DND-41 (cell line): ENCODE results near the gene LYPD3.

Experiments used
- ATAC-seq: fragments of 200-7000 bp; cut with Tn5 transposase; 3 replicates; pipeline ENCODE4 v1.9.1; 2021; ENCODE audit warnings: low read depth; ENCODE audit not compliant: insufficient read depth
- DNase-seq: peaks from one replicate; pipeline ENCODE4 v3.0.0-alpha.2; 2020
- H2AFZ ChIP-seq: 2 replicates; pipeline ENCODE4 v1.6.0; 2012; ENCODE audit warnings: low read depth, low read length
- H3K27ac ChIP-seq: 2 replicates; pipeline ENCODE4 v1.5.1; 2012; ENCODE audit warnings: low read length, inconsistent platforms
- H3K27me3 ChIP-seq: fragments of 200-600 bp; sonication (generic); 2 replicates; pipeline ENCODE4 v1.6.0; 2012; ENCODE audit warnings: low read length, mild to moderate bottlenecking, inconsistent platforms; ENCODE audit not compliant: insufficient read depth, poor library complexity
- H3K36me3 ChIP-seq: 2 replicates; pipeline ENCODE4 v1.5.1; 2012; ENCODE audit warnings: low read length, inconsistent platforms; ENCODE audit not compliant: insufficient read depth
- H3K4me1 ChIP-seq: 2 replicates; pipeline ENCODE4 v1.5.1; 2012; ENCODE audit warnings: mild to moderate bottlenecking, low read length; ENCODE audit not compliant: insufficient read depth
- H3K4me2 ChIP-seq: 2 replicates; pipeline ENCODE4 v1.6.0; 2012; ENCODE audit warnings: mild to moderate bottlenecking, moderate library complexity, low read length, inconsistent platforms; ENCODE audit not compliant: insufficient read depth
- H3K4me3 ChIP-seq, 2 experiments: fragments of 200-600 bp in 1 of 2; shearing (Covaris generic) in 1 of 2; 2 replicates each; pipeline ENCODE4 v1.5.1; 2012 to 2016; ENCODE audit warnings: inconsistent platforms in 2 of 2, low read length in 2 of 2, mild to moderate bottlenecking in 2 of 2, low read depth in 1 of 2, moderate library complexity in 1 of 2
- H3K79me2 ChIP-seq: 2 replicates; pipeline ENCODE4 v1.6.0; 2012; ENCODE audit warnings: low read length, inconsistent platforms; ENCODE audit not compliant: insufficient read depth
- H3K9ac ChIP-seq: 2 replicates; pipeline ENCODE4 v1.6.0; 2012; ENCODE audit warnings: low read depth, mild to moderate bottlenecking, inconsistent platforms, low read length, moderate library complexity
- H3K9me3 ChIP-seq: 2 replicates; pipeline ENCODE4 v1.5.1; 2012; ENCODE audit warnings: low read length, moderate library complexity, mild to moderate bottlenecking, inconsistent platforms; ENCODE audit not compliant: insufficient read depth, severe bottlenecking
- H4K20me1 ChIP-seq: 2 replicates; pipeline ENCODE4 v1.6.0; 2012; ENCODE audit warnings: low read length; ENCODE audit not compliant: insufficient read depth
- EZH2 ChIP-seq: IDR thresholded peaks from 3 replicates; pipeline ENCODE4 v1.6.1; 2012; ENCODE audit warnings: borderline replicate concordance, low read depth, mild to moderate bottlenecking, moderate library complexity, low read length, inconsistent platforms; ENCODE audit not compliant: severe bottlenecking
- TF ChIP-seq, protein P1 (sequence below): IDR thresholded peaks from 2 replicates; pipeline ENCODE4 v1.5.1; 2012; ENCODE audit warnings: borderline replicate concordance, low read length, moderate library complexity, mild to moderate bottlenecking; ENCODE audit not compliant: poor library complexity, severe bottlenecking; ENCODE audit errors: extremely low read depth

The LYPD3 gene

DNA sequence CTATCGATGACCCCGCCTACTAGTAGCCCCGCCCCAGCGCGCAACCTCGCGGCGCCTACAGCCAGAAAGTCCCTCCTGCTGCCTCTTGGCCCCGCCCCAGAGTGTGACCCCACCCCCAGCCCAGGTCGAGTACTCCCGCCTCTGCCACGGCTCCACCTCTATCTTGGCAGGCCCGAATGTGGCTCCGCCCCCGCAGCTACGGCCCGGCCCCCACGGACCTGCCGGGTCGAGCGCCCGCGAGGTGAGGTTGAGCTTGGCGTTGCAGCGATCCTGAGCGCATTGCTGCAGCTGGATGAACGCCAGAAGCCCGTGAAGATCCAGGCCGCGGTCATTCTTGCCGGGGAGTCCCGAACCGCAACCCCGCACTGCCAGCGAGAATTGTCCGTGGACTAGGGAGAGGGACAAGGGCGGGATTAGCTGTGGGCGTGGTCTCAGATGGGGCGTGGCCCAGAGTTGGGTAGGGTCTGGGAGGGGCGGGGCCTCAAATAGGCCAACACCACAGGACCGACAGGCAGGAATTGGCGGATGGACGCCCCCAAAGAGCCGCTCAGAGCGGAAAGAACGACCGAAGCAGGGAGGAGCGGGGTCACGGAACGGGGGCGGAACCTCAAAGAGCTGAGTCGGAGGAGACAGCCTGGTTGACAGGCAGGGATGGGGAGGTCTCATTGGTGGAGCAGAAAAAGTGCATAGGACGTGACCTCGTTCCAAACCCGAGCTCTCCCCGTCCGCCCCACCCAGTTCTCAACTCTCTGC is 1.9 kb downstream of the LYPD3 start:
- Histone ChIP-seq H3K9me3 (no peaks in the 10 kb centered on the region), H3K4me1 (peaks cover 18% of the 10 kb centered on the region), H3K79me2 (no peaks in the 10 kb centered on the region), H2AFZ (peak overlapping the region; percentile 74), H3K27me3 (no peaks in the 10 kb centered on the region), H3K9ac (peak overlapping the region; percentile 48; the same call in 1 of the 2 replicates), H4K20me1 (no peaks in the 10 kb centered on the region), H3K27ac (no peak overlapping the region), H3K4me2 (peak overlapping the region; percentile 75), H3K36me3 (no peaks in the 10 kb centered on the region), H3K4me3 (peak overlapping the region; percentile 25 to 56; a peak in 3 of 4 replicates)
- DNase-seq (peak; percentile 86), ATAC-seq (peak; percentile 82)
- TF ChIP-seq EZH2, result no peak

DNA sequence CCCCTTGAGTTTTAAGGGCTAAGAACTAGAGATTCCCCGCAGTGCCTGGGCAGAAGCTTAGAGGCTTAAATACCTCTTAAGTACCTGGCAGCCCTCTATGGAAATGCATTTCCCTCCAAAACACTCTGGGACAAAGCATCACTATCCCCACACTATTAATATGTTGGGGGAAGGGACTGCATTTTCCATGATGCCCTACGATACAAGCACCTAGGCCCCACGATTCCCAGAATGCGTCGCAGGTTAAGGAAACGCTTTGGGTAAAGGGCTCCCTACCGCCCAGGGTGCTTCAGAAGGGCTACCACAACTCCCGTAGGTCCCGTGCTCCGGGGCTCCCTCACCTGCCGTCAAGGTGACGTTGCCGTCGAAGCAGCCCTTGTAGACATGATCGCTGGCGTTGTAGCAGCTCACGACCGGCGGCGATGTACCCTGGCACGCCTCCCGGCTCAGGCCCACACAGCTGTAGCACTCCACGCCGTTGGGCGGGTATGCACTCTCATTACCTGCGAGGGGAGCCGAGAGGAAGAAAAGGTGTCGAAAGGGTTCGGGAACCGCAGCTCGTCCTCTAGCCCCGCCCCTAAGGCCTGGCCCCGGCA is 2.5 kb downstream of the LYPD3 start:
- no peak for ATAC-seq
- peaks cover 18% of the 10 kb centered on the region for H3K4me1 ChIP-seq
- no peaks in the 10 kb centered on the region for H3K9me3 ChIP-seq
- no peaks in the 10 kb centered on the region for H4K20me1 ChIP-seq
- H2AFZ ChIP-seq, result no peak overlapping the region
- no peak overlapping the region for H3K9ac ChIP-seq
- no peak overlapping the region for H3K4me2 ChIP-seq
- DNase-seq, result no peak
- H3K27me3 ChIP-seq, result no peaks in the 10 kb centered on the region
- no peaks in the 10 kb centered on the region for H3K36me3 ChIP-seq
- H3K79me2 ChIP-seq, result no peaks in the 10 kb centered on the region
- no peak overlapping the region for H3K4me3 ChIP-seq
- no peak for TF ChIP-seq EZH2
- TF ChIP-seq, protein P1, sequence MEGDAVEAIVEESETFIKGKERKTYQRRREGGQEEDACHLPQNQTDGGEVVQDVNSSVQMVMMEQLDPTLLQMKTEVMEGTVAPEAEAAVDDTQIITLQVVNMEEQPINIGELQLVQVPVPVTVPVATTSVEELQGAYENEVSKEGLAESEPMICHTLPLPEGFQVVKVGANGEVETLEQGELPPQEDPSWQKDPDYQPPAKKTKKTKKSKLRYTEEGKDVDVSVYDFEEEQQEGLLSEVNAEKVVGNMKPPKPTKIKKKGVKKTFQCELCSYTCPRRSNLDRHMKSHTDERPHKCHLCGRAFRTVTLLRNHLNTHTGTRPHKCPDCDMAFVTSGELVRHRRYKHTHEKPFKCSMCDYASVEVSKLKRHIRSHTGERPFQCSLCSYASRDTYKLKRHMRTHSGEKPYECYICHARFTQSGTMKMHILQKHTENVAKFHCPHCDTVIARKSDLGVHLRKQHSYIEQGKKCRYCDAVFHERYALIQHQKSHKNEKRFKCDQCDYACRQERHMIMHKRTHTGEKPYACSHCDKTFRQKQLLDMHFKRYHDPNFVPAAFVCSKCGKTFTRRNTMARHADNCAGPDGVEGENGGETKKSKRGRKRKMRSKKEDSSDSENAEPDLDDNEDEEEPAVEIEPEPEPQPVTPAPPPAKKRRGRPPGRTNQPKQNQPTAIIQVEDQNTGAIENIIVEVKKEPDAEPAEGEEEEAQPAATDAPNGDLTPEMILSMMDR, result no peak
- H3K27ac ChIP-seq, result no peak overlapping the region

GRCh38 chr19:43462383-43462782 is 3.0 kb downstream of the LYPD3 start:
- Histone ChIP-seq H3K27ac (no peak overlapping the region), H4K20me1 (no peaks in the 10 kb centered on the region), H3K9me3 (no peaks in the 10 kb centered on the region), H3K36me3 (no peaks in the 10 kb centered on the region), H3K4me2 (no peak overlapping the region), H3K4me1 (peaks cover 18% of the 10 kb centered on the region), H3K9ac (no peak overlapping the region), H2AFZ (no peak overlapping the region), H3K4me3 (no peak overlapping the region), H3K79me2 (no peaks in the 10 kb centered on the region), H3K27me3 (no peaks in the 10 kb centered on the region)
- ATAC-seq (no peak), DNase-seq (no peak)
- TF ChIP-seq, protein P1, result no peak
- TF ChIP-seq EZH2, result no peak

GRCh38 chr19:43461303-43461702 is 4.1 kb downstream of the LYPD3 start:
- Histone ChIP-seq H2AFZ (no peak overlapping the region), H4K20me1 (no peaks in the 10 kb centered on the region), H3K4me2 (no peak overlapping the region), H3K9me3 (no peaks in the 10 kb centered on the region), H3K27ac (no peak overlapping the region), H3K4me1 (peaks cover 18% of the 10 kb centered on the region), H3K9ac (no peak overlapping the region), H3K79me2 (no peaks in the 10 kb centered on the region), H3K4me3 (no peak overlapping the region), H3K27me3 (no peaks in the 10 kb centered on the region), H3K36me3 (no peaks in the 10 kb centered on the region)
- TF ChIP-seq EZH2, result no peak
- TF ChIP-seq, protein P1, result no peak
- DNase-seq (no peak), ATAC-seq (no peak)
